ENCODE data around the gene PLCB1. TPM values are rescaled to one million over a fixed set of nuclear protein-coding genes. Genes with fewer than 3 reads are reported as not detected.

PLCB1 gene
- total and polyA plus RNA-seq, 10 of the 15 experiments (the other 5 are each of a cell fraction or from before 2014, with no cell fraction given), result 0.05 to 5.3 (median 0.17) TPM; not detected in 1

DNA sequence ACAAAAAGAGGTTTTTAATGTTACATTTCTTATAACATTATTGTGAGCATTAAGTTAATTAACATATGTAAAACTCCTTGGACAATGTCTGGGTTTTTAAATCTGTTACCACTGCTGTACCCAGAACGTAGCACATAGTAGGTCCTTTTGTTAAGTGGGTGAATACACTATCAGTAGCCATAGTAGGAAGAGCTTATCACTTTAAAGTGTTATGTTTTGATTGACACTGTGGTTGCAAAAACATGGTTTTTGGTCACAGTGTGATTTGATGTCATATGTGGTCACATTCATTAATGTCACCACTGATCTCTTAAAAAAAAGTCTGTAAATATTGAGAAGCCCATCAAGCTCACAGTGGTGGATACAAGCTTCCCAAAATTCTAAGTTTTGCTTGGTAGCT, 160.7 kb downstream of the PLCB1 start:
- H3K9me3 ChIP-seq (replicated peaks; ENCODE audit: control insufficient read depth, insufficient read depth, low read length), result no peaks in the 10 kb centered on the region
- no peaks in the 10 kb centered on the region for H3K4me1 ChIP-seq (ENCODE audit: control insufficient read depth, insufficient read depth, low read length)
- in situ Hi-C loops (cut with MboI) (no loop called here), intact Hi-C loops (cut with micrococcal nuclease; ENCODE audit: unreplicated experiment) (loop anchor here (5.0 kb wide), 1 partner anchor 160 kb away; the partner anchor contains the start of gene PLCB1)
- ChIA-PET POLR2A (no interaction called here), RAD21 (ENCODE audit: unreplicated experiment) (no interaction called here), CTCF (interaction anchor here (1.0 kb wide), 1 partner anchor 14 kb away, joined by 3 read pairs; no protein-coding TSS in a partner anchor), SMC1A (ENCODE audit: uncharacterized antibody, unreplicated experiment) (no interaction called here)
- no peak for DNase-seq (ENCODE audit: low read depth, low spot score)
- no peaks in the 10 kb centered on the region for H3K79me2 ChIP-seq (ENCODE audit: control insufficient read depth, insufficient read depth, low read length)
- H3K27me3 ChIP-seq (replicated peaks in 1 of 2; ENCODE audit: control insufficient read depth in 2 of 2, insufficient read depth in 2 of 2, low read length in 1 of 2), result no peaks in the 10 kb centered on the region
- no peaks in the 10 kb centered on the region for H4K20me1 ChIP-seq (ENCODE audit: control insufficient read depth, insufficient read depth)
- WGBS (ENCODE audit: insufficient coverage, insufficient replicate concordance, low lambda C conversion rate, missing lambda C conversion rate), result 0% methylated on average over 1 of the region's 1 CpG
- no peak overlapping the region for H2AFZ ChIP-seq (ENCODE audit: control insufficient read depth, low read depth, low read length)
- no peak for ATAC-seq
- H3K4me3 ChIP-seq, result no peak overlapping the region
- no peak overlapping the region for H3K4me2 ChIP-seq (ENCODE audit: control insufficient read depth, insufficient read depth)
- no peak overlapping the region for H3K9ac ChIP-seq (ENCODE audit: control insufficient read depth, insufficient read depth, low read length)
- no peak overlapping the region for H3K27ac ChIP-seq (ENCODE audit: control insufficient read depth, insufficient read depth)
- BruUV-seq (replicated peaks), result no TSS peak
- FAIRE-seq, result no peak
- TF ChIP-seq CBX3 (IDR thresholded peaks at IDR 0.05; ENCODE audit: borderline replicate concordance, low read depth) (no peak), CEBPB (IDR thresholded peaks at IDR 0.05; ENCODE audit: borderline replicate concordance in 1 of 2, low read depth in 2 of 2, low read length in 2 of 2) (no peak), DPF2 (IDR thresholded peaks at IDR 0.05) (0 out of 2 replicates have a peak, but pooled peaks have one; percentile 40), EP300 (IDR thresholded peaks at IDR 0.05; ENCODE audit: borderline replicate concordance in 1 of 2, control insufficient read depth in 1 of 2, low read depth in 2 of 2, low read length in 2 of 2) (no peak), IKZF2 (IDR thresholded peaks at IDR 0.05) (no peak)
- TF ChIP-seq, protein P1, sequence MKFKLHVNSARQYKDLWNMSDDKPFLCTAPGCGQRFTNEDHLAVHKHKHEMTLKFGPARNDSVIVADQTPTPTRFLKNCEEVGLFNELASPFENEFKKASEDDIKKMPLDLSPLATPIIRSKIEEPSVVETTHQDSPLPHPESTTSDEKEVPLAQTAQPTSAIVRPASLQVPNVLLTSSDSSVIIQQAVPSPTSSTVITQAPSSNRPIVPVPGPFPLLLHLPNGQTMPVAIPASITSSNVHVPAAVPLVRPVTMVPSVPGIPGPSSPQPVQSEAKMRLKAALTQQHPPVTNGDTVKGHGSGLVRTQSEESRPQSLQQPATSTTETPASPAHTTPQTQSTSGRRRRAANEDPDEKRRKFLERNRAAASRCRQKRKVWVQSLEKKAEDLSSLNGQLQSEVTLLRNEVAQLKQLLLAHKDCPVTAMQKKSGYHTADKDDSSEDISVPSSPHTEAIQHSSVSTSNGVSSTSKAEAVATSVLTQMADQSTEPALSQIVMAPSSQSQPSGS (IDR thresholded peaks at IDR 0.05; ENCODE audit: low read length), result no peak
- TF ChIP-seq, protein P2, sequence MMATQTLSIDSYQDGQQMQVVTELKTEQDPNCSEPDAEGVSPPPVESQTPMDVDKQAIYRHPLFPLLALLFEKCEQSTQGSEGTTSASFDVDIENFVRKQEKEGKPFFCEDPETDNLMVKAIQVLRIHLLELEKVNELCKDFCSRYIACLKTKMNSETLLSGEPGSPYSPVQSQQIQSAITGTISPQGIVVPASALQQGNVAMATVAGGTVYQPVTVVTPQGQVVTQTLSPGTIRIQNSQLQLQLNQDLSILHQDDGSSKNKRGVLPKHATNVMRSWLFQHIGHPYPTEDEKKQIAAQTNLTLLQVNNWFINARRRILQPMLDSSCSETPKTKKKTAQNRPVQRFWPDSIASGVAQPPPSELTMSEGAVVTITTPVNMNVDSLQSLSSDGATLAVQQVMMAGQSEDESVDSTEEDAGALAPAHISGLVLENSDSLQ (IDR thresholded peaks at IDR 0.05), result peak; percentile 88
- no peaks in the 10 kb centered on the region for H3K36me3 ChIP-seq (ENCODE audit: control insufficient read depth in 2 of 2, insufficient read depth in 2 of 2, low read length in 1 of 2)
